IPS-18c (cell line): ENCODE results near the gene STAG1.
"Not testable (repeated sequence)": the region's sequence is repeated elsewhere in the genome, so short reads cannot be mapped to it uniquely, and the experiment has no call there.

Source experiments
- H3K4me3 ChIP-seq: 2 replicates; pipeline ENCODE4 v1.7.0; 2013; ENCODE audit warnings: low read depth, mild to moderate bottlenecking, low read length, moderate library complexity; ENCODE audit not compliant: insufficient read depth
- H3K9me3 ChIP-seq: one replicate; pipeline ENCODE4 v1.6.1; 2013; ENCODE audit warnings: mild to moderate bottlenecking, low read length, moderate library complexity; ENCODE audit not compliant: control insufficient read depth, insufficient read depth

STAG1 gene

DNA sequence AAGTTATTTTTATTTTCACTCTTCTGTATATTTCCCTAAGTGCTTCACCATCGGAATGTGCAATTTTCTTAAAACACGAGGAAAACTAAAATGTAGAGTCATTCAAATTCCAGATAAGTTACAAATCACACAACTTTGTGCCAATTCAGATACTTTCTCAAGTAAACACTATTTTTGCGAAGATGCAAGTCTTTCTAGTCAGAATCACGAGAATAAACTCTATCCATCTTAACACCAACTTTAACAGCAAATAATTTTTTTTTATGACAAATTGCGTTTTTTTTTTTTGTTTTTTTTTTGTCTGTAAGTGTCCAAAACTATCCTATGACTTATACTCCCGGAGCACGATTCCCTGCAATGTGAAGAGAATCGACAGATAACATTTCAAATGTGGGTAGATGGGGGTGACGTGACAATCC lies 1.3 kb downstream of the STAG1 start:
- no peaks in the 10 kb centered on the region for H3K9me3 ChIP-seq
- H3K4me3 ChIP-seq: peak overlapping the region; percentile 71

DNA sequence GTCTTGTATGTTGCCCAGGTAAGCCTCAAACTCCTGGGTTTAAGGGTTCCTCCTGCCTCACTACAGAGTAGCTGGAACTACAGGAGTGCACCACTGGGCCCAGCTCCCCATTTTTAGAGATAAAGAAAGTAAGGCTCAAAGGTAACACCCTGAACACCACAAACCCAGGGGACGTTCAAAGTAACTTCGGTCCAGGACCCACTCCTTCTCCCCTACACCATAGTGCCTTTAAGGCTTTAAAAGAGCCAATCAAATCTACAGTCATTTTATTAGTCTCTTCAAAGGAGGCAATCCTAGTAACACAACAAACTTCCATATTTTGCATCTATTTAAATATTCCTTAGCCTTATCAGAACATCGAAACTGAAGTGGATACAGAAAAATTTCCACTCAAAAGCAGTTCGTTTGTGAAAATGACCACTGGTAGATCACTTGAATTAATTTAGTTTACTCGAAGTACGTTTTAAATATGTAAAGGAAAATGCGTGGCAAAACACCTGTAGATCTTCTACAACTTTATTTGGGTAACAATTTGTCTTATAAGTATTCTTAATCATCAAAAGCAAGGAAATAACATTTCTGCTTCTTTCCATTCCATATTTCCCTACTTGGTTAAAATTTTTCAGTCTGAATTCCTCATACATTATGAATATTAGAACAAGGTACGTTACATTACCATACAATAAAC lies 1.8 kb downstream of the STAG1 start:
- Histone ChIP-seq H3K4me3 (no peak overlapping the region), H3K9me3 (no peaks in the 10 kb centered on the region)

DNA sequence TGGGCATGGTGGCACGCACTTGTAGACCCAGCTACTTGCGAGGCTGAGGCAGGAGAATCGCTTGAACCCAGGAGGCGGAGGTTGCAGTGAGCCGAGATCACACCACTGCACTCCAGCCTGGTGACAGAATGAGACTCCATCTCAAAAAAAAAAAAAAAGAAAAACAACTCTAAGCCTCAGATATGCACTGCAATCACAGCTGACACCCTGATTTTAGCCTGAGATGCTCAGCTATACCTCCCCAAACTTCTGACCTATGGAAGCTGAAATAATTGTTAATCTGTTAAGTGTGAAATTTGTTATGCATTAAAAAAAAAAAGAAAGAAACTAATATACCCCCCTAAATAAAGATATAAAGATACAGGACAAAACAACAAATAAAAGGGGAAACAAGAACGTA lies 2.6 kb downstream of the STAG1 start:
- H3K9me3 ChIP-seq, H3K4me3 ChIP-seq: not testable (repeated sequence)

DNA sequence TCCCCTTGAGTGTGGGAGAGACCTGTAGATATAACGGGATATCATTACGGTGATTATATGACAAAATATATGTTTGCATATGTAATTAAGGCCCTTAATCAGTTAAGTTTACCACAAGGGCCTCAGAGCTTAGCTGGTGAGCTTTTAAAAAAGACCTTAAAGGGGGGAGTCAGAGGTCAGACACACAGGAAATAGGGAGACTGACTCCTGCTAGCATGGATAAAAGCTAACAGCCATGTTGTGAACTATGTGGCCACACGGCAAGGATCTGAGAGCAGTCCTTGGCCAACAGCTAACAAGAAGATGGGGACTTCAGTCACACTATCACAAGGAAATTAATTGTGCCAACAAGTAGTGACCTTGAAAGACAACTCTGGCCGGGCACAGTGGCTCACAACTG lies 3.1 kb downstream of the STAG1 start:
- Histone ChIP-seq H3K9me3 (no peaks in the 10 kb centered on the region), H3K4me3 (no peak overlapping the region)

DNA sequence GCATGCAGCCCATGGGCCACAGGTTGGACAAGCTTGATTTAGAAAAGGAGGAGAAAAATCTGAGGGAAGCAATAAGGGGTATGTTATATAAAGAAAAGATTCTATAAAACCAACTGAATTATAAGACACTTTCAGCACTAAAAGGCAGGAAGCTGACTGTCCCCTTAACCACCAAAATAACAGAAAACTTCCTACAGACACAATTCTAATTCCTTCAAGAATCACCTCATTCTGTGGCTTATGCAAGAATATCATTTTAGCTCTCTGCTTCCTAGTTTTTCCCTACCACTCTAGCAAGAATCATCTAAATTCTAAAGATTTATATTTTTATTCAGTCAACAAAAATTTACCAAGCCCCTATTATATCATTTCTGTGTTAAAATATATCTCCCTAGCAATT lies 6.3 kb downstream of the STAG1 start:
- Histone ChIP-seq H3K4me3 (no peak overlapping the region), H3K9me3 (peaks cover 2% of the 10 kb centered on the region)

DNA sequence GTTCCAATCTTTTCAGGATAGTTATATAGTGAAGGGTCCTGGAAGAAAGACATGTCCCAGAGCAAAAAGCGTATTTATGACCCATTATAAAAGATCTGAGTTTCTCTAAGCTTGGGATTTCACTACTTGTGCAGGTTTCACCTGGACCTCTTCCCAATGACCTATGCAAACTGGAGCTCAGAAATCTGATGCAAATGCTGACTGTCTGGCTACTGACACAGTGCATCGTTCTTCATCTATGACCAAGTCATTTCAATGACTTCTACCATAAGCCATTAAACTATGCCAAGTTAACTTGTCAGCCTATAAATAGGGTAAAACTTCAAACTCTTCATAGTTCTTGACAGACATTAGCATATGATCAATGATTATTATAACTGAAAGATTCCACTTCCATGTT lies 11.1 kb downstream of the STAG1 start:
- no peak overlapping the region for H3K4me3 ChIP-seq
- peaks cover 2% of the 10 kb centered on the region for H3K9me3 ChIP-seq

DNA sequence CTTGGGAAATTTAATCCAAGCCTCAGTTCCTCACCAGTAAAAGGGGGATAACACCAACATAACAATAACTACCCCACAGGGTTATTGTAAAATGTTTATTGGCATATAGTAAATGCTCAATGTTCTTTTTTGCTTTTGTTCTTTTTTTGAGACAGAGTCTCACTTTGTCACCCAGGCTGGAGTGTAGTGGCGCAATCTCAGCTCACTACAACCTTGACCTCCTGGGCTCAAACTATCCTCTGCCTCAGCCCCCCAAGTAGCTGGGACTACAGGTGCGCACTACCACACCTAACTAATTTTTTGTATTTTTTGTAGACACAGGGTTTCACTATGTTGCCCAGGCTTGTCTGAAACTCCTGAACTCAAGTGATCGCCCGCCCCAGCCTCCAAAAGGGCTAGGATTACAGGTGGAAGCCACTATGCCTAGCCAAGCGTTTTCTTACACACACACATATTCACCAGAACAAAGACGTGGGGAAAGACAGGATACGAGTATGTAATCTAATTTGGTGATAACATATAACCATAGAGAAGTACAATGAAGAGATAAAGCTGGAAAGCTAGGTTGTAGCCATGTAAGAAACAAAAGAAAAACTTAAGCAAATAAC lies 11.7 kb downstream of the STAG1 start:
- Histone ChIP-seq H3K9me3 (peaks cover 2% of the 10 kb centered on the region), H3K4me3 (no peak overlapping the region)

DNA sequence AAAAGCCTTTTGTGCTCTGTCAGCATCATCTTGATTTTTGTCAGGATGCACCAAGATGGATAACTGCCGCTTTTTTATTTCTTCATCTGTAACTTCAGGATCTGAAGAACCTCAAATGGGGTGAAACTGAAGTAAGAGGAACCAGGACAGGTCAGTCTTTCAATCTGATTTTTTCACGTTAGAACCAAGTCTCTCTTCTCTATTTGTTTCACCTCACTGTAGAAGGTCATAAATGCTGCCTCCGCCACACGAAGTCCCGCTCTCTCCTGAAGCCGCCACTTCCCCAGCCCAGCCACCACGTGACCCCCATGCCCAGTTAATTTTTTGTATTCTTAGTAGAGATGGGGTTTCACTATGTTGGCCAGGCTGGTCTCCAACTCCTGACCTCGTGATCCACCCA lies 15.2 kb downstream of the STAG1 start:
- not testable (repeated sequence) for H3K9me3 ChIP-seq

DNA sequence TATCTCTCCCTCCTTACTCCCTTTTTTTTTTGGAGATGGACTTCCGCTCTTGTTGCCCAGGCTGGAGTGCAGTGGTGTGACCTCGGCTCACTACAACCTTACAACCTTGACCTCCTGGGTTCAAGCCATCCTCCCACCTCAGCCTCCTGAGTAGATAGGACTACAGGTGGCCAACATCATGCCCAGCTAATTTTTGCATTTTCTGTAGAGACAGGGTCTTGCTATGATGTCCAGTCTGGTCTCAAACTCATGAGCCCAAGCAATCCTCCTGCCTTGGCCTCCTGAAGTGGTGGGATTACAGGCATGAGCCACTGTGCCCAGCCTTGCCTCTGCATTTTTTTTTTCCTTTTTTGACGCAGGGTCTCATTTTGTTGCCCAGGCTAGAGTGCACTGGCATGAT lies 17.1 kb downstream of the STAG1 start:
- Histone ChIP-seq H3K4me3 (no peak overlapping the region), H3K9me3 (no peaks in the 10 kb centered on the region)

More for the DNA sequence above, 15.2 kb downstream of the STAG1 start:
- not testable (repeated sequence) for H3K4me3 ChIP-seq

DNA sequence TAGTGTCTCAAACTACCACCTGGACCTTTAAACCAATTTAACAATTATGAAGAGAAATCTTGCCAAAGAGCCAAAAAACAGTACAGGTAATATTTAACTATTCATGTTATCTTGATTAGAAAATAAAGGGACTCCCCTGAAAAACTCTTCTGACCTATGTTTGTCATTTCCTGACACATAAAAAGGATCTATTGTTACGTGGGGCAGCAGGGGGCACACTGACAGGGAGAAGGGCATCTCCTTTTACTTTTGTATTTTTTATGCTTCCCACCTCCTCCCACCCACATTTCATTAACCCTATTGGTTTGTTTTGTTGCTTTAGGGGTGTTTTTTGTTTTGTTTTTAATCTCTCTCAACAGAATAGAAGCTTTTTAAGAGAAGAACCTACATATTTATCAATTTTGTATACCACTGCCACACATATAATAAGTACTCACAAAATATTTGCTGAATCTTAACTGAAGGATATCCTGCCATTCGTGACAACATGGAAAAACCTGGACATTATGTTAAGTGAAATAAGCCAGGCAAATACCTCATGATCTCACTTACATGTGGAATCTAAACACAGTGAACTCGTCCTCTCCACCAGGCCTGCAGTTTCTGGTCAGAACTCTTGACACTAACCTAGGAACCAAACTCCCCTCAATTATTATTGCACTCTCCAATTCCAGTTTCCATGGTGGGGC lies 17.7 kb downstream of the STAG1 start:
- no peak overlapping the region for H3K4me3 ChIP-seq
- no peaks in the 10 kb centered on the region for H3K9me3 ChIP-seq

DNA sequence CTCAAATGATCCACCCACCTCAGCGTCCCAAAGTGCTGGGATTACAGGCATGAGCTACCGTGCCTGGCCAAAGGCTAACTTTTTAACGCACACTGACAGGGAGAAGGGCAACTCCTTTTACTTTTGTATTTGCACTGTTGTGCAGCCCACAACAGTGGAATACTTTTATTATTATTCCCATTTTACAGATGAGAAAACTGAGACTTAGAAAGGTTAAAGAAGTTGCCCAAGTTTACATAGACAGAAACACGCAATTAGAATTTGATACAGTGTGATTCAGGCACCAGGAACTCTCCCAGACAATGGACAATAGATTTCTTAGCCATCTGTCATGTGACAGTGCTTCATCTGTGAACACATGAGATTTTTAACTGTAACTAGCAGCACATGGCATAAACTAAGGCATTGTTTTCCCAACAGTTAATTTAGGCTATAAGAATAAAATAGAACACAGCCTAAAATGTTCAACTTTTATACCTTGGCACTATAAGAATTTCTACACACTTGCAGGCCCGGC lies 18.8 kb downstream of the STAG1 start:
- Histone ChIP-seq H3K4me3 (no peak overlapping the region), H3K9me3 (no peaks in the 10 kb centered on the region)

DNA sequence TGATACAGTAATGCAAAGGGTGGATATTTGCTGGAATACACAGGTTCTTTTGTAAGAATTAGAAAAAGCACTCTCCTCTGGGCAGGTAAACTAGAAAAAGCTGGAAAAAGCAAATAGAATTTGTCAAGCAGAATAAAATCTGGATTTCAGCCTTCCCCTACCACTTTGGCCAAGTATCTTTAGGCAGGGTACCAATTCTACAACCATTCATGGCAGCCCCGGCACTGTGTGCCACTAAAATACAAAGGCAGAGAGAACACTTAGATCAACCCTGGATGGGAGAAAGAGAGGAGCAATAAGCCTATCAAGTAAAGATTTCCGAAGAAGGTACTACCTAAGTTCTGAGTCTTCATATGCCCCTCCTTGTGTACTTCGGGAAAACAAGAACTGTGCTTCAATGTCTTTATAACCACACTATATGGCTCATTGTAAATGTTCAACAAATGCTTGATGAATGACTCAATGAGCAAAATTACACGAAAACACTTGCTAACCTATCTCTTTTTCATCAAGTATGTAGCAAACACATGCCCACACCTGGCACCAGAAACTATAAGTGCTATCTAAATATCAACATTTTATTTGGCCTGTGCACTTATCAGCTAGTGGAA lies 20.8 kb downstream of the STAG1 start:
- Histone ChIP-seq H3K4me3 (no peak overlapping the region), H3K9me3 (no peaks in the 10 kb centered on the region)

DNA sequence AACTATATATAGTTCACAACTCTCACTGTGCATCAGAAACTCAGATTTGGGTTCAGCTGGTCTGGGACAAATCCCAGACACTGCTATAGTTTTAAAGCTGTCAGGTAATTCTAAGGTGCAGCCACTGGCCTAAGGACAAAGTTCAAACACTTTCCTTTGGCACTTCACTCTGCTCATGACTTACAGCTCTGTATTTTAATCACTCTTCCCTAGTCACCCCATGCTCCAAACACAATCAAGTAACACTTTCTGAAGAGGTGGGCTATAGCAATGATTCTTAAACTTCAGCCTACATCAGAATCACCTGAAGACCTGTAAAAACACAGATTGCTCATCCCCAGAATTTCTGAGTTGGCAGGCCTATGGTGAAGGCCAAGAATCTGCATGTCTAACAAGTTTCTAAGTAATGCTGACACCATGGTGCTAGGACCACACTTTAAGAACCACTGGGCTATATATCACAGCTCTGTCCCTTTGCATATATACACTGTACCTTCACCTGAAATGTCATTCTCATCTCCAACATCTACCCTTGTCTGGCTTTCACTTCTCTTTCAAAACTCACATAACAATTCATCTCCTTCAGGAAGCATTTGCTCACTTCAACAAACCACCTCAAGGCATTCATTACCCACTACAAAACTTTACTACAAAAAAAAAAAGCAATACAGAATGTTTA lies 21.4 kb downstream of the STAG1 start:
- H3K9me3 ChIP-seq: no peaks in the 10 kb centered on the region
- H3K4me3 ChIP-seq: no peak overlapping the region

DNA sequence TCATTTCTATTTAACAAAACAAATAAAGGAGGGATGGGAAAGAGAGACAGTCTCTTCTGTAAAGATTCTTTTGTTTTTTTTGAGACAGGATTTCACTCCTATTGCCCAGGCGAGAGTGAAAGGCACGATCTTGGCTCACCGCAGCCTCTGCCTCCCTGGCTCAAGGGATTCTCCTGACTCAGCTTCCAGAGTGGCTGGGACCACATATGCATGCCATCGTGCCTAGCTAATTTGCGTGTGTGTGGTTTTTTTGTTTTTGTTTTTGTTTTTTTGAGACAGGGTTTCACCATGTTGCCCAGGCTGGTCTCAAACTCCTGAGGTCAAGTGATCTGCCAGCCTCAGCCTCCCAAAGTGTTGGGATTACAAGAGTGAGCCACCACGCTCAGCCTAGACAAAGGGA lies 23.3 kb downstream of the STAG1 start:
- Histone ChIP-seq H3K4me3 (no peak overlapping the region), H3K9me3 (no peaks in the 10 kb centered on the region)

DNA sequence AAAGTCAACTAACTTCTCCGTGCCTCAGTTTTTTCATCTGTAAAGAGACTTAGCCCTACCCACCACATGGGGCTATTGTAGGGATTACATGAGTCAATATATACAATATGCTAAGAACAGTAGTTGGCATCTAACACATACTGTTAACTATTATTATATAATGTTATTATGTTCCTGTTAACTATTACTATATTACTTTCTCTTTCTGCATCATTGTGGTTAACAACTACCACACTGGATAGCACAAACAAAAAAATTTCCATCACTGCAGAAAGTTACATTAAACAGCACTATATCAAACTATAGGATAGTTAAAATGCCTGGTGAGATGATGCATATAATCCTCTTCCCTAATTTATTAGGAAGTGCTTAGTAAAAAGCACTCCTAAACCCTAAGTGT lies 23.7 kb downstream of the STAG1 start:
- no peak overlapping the region for H3K4me3 ChIP-seq

DNA sequence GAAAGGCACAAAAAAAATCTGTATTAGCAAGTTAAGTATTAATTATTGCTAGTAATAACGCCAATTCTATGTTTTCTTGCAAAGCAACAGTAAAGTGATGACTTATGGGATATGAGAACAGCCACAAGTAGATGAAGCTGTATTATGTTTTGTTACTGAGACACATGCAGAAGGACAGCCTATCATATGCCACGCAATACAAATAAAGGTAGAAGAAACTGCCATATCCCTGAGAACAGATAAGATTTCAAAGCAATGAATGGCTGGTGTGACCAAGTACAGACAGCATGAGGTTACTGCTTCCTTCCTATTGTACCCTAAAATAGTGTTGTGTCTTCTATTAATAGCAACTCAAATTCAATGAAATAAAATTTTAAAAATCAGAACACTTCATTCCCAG lies 26.7 kb downstream of the STAG1 start:
- H3K4me3 ChIP-seq: no peak overlapping the region
- no peaks in the 10 kb centered on the region for H3K9me3 ChIP-seq

More for the DNA sequence above, 23.7 kb downstream of the STAG1 start:
- no peaks in the 10 kb centered on the region for H3K9me3 ChIP-seq

DNA sequence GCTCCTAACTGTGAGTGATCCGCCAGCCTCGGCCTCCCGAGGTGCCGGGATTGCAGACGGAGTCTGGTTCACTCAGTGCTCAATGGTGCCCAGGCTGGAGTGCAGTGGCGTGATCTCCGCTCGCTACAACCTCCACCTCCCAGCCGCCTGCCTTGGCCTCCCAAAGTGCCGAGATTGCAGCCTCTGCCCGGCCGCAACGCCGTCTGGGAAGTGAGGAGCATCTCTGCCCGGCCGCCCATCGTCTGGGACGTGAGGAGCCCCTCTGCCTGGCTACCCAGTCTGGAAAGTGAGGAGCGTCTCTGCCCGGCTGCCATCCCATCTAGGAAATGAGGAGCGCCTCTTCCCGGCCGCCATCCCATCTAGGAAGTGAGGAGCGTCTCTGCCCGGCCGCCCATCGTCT lies 29.3 kb downstream of the STAG1 start:
- H3K4me3 ChIP-seq, H3K9me3 ChIP-seq: not testable (repeated sequence)
